Mucosa of gallbladder (tissue), 1 donor: Measurements from ENCODE around the gene CACNG4. TPM values are rescaled to one million over a fixed set of nuclear protein-coding genes. Genes with fewer than 3 reads are reported as not detected.

Experiments used
- DNase-seq: peaks from one replicate; pipeline ENCODE4 v3.0.0-alpha.2; 2020; ENCODE audit warnings: low spot score
- total RNA-seq: library from RNA; stranded (reverse); gene quantifications from one replicate; pipeline ENCODE4 v1.2.1, GENCODE V29; 2021
- donor health status: DM: no; HTN: no; CAD: no.

CACNG4 gene
- not detected for total RNA-seq

DNA sequence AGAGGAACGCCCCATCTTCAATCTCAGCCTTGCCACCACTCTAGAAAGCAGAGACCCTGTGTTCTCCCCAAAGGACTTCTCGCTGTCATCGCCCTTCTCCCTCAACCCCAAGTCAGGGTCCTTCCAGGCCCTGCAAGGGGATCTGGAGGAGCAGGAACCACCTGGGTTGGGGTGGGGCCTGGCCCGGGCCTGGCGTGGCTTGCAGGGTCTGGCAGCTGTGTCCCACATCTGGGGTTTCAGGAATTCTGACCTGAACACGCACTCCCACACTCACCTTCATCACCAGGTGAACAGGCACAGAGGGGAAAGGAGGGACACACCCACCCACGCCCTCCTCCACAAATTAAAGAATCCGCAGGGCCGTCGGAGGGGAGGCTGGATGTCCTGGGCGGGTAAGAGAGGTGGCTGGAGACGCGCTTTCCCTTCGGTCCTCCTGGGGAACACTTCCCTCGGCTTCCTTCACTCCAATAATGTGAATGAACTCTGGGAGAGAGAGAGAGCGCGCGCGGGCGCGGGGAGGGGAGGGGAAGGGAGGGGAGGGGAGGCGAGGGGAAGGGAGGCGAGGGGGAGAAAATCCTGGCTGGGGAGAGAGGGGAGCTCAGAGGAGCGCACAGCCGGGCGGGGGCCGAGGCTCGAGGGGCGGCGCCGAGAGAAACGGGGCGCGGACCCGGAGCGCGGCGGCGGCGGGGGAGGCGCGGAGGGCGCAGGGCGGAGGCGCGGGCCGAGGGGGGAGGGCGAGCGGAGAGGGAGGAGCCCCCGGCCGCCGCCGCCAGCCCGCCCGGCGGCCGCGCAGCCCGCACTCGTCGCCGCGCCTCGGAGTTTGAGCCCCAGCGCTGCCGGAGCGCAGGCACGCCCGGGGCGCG lies at the start of gene CACNG4:
CACNG4 (plus strand) TSS at position 799 of the 863 bp plus-strand sequence. CDS start 205 bp downstream, outside the sequence.
- no peak for DNase-seq

GRCh38 chr17:66915204-66915611 lies 49.3 kb upstream of the CACNG4 start:
- DNase-seq, result peak; percentile 47

DNA sequence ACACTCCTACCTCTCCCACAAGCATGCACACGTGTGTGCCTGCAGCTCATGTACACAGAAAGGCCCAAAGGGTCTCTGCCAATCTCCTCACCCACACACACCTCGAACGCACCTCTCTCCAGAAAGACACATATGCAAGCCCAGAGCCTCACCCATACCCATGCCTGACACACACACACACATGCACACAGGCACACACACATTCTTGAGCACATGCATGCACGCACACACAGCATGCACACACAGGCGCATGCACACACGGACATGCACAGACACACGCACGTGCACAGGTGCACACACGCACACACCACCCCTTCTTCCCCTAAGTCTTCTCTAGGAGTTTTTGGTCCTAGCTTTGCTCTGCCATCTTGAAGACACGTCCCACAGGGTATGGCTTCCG lies 48.7 kb upstream of the CACNG4 start:
- no peak for DNase-seq

- DNase-seq, result no peak
Observed at GRCh38 chr17:66916946-66917345, 47.6 kb upstream of the CACNG4 start.

GRCh38 chr17:66918896-66919295 lies 45.6 kb upstream of the CACNG4 start:
- DNase-seq, result no peak

GRCh38 chr17:66920435-66920834 lies 44.1 kb upstream of the CACNG4 start:
- no peak for DNase-seq

DNA sequence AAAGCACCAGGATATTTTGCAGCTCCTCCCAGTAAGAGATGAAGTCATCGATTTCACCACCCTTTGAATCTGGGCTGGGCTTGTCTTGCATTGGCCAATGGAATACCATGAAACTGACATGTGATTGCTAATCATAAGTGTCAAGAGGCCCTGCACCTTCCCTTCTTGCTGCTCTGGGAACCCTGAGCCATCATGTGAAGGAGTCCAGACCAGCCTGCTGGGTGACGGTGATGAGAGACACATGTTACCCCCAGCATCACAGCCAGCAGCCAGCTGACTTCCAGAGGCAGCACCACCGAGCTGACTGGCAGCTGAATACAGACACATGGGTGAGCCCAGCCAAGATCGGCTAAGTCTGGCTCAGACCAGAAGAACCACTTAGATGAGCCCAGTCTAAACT lies 43.6 kb upstream of the CACNG4 start:
- DNase-seq, result no peak

- no peak for DNase-seq
Observed at GRCh38 chr17:66923886-66924285, 40.6 kb upstream of the CACNG4 start.

DNA sequence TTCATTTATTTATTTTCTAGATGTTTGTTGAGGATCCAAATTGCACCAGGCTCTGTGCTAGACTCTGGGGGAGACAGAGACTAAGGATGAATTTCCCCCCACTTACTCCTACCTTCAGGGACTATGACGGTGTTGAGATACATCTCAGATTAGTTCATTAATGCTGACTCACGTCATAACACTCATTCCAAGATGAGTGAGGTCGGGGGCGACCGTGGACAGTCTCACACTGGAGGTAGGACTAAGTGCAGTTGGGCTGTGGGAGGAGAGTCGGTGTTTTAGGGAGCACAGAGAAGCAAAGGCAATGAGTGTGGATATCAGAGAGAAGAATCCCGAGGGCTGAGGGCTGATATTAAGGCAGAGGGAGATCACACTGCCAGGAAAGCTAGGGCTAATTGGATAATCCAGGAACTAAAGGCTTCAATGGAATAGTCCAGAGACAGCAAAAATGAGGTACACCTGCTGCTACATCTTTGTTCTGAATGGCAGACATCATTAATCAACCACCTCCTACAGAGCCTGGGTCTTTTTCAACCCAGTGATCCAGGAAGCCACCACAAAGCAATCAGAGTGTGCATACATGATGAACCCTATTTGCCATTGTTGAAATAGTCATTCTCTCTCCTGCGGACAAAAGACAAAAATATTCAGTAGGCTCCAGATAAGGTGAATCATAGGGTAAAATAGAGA lies 38.6 kb upstream of the CACNG4 start:
- DNase-seq, result no peak

DNA sequence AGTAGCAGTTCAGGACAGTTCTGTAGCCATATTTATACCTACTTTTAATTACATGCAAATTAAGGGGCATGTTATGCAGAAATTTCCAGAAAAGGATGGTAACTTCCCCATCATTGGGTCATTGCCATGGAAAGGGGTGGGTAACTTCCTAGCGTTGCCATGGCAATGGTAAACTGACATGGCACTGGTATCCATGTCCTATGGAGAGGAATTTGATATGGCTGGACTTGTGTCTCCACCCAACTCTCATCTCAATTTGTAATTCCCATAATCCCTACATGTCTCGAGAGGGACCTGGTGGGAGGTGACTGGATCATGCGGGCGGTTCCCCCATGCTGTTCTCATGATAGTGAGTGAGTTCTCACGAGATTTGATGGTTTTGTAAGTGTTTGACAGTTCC lies 35.6 kb upstream of the CACNG4 start:
- no peak for DNase-seq

DNA sequence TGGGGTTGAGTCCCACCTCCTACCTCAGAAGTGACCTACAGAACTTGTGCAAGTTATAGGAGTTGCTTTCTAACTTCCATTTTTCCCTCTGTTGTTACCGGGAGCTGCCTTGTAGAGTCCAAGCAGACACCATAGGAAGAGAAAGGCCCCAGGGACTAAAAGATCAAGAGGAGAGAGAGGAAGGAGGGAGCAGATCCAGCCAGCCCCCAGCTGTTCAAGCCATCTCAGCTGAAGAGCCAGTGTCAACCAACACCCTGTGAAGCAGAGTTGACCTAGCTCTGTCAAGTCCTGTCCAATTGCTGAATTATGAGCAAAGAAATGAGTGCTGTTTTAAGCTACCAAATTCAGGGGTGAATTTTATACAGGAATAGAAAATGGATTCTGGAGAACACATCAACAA lies 34.9 kb upstream of the CACNG4 start:
- DNase-seq, result no peak

GRCh38 chr17:66930933-66931332 lies 33.6 kb upstream of the CACNG4 start:
- DNase-seq, result no peak

DNA sequence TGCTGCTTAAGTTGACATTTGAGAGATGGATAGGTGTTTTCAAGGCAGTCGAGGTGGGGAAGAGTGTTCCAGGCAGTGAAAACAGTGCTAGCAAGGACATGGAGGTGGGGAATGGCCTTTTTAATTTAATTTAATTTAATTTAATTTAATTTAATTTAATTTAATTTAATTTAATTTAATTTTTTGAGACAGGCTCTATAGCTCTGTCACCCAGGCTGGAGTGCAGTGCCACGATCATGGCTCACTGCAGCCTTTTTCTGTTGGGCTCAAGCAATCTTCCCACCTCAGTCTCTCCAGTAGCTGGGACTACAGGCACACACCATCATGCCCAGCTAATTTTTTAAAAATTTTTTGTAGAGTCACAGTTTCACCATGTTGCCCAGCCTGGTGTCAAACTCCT lies 32.2 kb upstream of the CACNG4 start:
- no peak for DNase-seq

- no peak for DNase-seq
Observed at GRCh38 chr17:66934040-66934439, 30.5 kb upstream of the CACNG4 start.

DNA sequence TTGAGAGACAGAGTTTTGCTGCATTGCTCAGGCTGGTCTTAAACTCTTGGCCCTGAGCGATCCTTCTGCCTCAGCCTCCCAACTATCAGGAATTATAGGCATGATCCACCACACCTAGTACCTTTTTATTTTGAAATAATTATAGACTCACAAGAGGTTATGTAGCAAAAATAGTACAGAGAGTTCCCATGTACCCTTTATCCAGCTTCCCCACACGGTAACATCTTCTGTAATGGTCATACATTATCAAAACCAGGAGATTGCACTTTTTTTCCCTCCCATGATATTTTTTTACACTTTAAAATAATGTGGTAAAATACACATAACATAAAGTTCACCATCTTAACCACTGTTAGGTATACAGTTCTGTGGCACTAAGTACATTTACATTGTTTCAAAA lies 28.8 kb upstream of the CACNG4 start:
- no peak for DNase-seq

- DNase-seq, result no peak
Observed at GRCh38 chr17:66938656-66939055, 25.9 kb upstream of the CACNG4 start.

GRCh38 chr17:66939461-66940114 lies 24.9 kb upstream of the CACNG4 start:
- DNase-seq, result no peak

- DNase-seq, result no peak
Observed at GRCh38 chr17:66941249-66941648, 23.3 kb upstream of the CACNG4 start.

- DNase-seq, result no peak
Observed at GRCh38 chr17:66941773-66942450, 22.6 kb upstream of the CACNG4 start.

DNA sequence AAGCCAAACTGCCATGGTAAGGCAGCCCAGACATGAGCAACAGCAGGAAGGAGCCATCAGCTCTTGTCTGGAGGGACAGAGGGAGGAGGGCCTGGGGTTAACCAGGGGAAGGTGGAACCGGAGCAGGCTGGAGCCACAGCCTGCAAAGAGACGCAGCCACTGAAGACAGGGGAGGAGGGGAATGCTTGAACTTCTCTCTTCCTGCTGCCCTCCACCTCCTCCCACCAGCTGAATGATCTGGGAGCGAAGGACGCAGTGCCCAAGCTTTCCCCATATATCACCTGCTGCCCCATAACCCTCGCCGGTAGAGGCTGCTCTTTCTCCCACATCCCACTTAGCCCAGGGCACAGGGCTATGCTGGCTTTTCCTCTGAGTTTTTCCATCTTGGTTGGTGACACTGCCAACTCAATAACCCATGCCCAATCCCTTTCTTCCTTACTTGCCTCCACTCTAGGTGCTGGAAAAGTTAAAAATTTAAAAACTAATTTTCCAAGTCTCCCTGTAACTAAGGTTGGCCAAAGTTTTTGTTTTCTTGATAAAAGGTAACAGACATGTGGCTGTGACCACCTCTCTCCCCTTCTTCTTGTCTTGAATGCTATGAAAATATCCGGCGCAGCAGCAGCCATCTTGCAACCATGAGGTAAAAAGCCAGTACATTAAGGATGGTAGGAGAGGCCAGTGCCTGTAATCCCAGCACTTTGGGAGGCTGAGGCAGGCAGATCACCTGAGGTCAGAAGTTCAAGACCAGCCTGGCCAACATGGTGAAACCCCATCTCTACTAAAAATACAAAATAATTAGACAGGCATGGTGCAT lies 21.8 kb upstream of the CACNG4 start:
- DNase-seq, result no peak

DNA sequence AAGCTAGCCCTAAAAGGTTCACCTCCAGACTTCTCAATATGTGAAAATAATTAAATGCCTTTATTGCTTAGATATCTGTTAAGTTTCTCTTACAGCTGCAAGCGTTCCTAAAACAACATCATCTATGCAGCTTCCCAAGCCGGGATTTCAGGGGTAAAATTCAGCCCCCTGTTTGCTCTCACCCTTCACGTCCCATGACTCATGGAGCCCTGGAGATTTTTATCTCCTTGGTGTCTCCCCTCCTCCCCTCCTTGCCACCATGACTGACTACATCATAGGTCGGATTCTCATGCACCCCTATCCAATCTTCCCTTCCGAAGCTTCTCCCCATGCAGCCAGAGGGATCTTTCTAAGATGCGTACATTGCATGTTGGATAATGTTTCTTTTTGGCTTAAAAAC lies 21.0 kb upstream of the CACNG4 start:
- DNase-seq, result no peak
